Fibroblast of lung (primary cell): ENCODE results near the gene PCSK1N.

ENCODE experiments used
- EZH2 ChIP-seq: IDR thresholded peaks from 2 replicates; pipeline ENCODE4 v1.5.1; 2012; ENCODE audit warnings: low read length, control low read depth, mild to moderate bottlenecking; ENCODE audit errors: missing control alignments
- TF ChIP-seq, protein P1 (sequence below), 2 donors: IDR thresholded peaks in 1 of 2; conservative IDR thresholded peaks in 1 of 2; 1 replicate in 1 of 2; 2 replicates in 1 of 2; pipeline ENCODE4 v1.5.1; 2011 to 2012; ENCODE audit warnings: low read length in 2 of 2, control low read depth in 1 of 2, inconsistent platforms in 1 of 2, low read depth in 1 of 2, mild to moderate bottlenecking in 1 of 2

DNA sequence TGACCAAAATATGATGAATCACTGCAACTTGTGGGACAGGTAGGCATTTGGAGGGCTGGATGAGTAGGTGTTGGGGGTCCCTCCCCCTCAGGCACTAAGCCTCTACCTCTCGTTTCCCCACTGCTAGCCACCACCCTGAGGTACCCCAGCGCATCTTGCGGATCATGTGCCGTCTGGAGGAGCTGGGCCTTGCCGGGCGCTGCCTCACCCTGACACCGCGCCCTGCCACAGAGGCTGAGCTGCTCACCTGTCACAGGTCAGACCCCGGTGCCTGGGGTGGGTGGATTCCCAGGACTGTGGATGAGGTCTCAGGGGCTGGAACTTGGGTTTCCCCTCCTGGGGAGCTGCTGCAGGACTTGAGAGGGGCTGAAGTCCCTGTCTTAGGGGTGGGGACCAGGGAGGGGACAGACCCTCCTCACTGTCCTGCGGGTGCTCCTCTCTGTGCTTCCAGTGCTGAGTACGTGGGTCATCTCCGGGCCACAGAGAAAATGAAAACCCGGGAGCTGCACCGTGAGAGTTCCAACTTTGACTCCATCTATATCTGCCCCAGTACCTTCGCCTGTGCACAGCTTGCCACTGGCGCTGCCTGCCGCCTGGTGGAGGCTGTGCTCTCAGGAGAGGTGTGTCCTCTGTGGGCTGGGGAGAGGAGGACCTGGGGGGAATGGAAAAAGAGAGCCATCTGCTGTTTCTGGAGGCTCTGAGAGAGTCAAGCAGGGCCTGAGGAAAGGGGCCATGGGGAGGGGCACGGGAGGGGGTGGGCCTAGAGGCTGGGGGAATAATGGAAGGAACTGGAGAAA, 19.2 kb downstream of the PCSK1N start:
- TF ChIP-seq, protein P1, sequence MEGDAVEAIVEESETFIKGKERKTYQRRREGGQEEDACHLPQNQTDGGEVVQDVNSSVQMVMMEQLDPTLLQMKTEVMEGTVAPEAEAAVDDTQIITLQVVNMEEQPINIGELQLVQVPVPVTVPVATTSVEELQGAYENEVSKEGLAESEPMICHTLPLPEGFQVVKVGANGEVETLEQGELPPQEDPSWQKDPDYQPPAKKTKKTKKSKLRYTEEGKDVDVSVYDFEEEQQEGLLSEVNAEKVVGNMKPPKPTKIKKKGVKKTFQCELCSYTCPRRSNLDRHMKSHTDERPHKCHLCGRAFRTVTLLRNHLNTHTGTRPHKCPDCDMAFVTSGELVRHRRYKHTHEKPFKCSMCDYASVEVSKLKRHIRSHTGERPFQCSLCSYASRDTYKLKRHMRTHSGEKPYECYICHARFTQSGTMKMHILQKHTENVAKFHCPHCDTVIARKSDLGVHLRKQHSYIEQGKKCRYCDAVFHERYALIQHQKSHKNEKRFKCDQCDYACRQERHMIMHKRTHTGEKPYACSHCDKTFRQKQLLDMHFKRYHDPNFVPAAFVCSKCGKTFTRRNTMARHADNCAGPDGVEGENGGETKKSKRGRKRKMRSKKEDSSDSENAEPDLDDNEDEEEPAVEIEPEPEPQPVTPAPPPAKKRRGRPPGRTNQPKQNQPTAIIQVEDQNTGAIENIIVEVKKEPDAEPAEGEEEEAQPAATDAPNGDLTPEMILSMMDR (conservative IDR thresholded peaks at IDR 0.05 in 1 of 2, IDR thresholded peaks at IDR 0.05 in 1 of 2; ENCODE audit: low read depth in 1 of 2, low read length in 2 of 2) = no peak
- no peak for TF ChIP-seq EZH2
